HEK293 (cell line): ENCODE data around the gene BAIAP2.

Source experiments
- CTCF ChIP-seq: fragments of 450-650 bp; formaldehyde crosslinking; IDR thresholded peaks from 2 replicates; pipeline ENCODE4 v1.5.1; 2016; ENCODE audit warnings: missing biosample characterization, missing genetic modification characterization
- REPIN1 ChIP-seq: fragments of 450-650 bp; formaldehyde crosslinking; IDR thresholded peaks from 2 replicates; pipeline ENCODE4 v1.5.1; 2017; ENCODE audit warnings: missing biosample characterization, missing genetic modification characterization, low read depth
- ZBTB11 ChIP-seq: fragments of 450-650 bp; formaldehyde crosslinking; conservative IDR thresholded peaks from 2 replicates; pipeline ENCODE4 v1.5.1; 2016; ENCODE audit warnings: low read depth, missing biosample characterization, missing genetic modification characterization
- ZNF549 ChIP-seq: fragments of 450-650 bp; IDR thresholded peaks from 2 replicates; pipeline ENCODE4 v1.5.1; 2018; ENCODE audit warnings: missing biosample characterization, missing genetic modification characterization, mild to moderate bottlenecking, inconsistent platforms, moderate library complexity

GRCh38 chr17:81160747-81161453 lies 125.9 kb downstream of the BAIAP2 start:
- TF ChIP-seq REPIN1 (no peak), ZBTB11 (tag by site-specific recombination) (no peak), ZNF549 (tag by site-specific recombination) (no peak), CTCF (tag by site-specific recombination) (no peak)
